IPS-11a (cell line): ENCODE data around the gene RHOXF2B.
"Not testable (repeated sequence)": the region's sequence is repeated elsewhere in the genome, so short reads cannot be mapped to it uniquely, and the experiment has no call there.

Experiments
- H3K4me3 ChIP-seq: one replicate; pipeline ENCODE4 v1.5.1; 2013; ENCODE audit warnings: low read depth, low read length, control low read depth

Gene RHOXF2B

DNA sequence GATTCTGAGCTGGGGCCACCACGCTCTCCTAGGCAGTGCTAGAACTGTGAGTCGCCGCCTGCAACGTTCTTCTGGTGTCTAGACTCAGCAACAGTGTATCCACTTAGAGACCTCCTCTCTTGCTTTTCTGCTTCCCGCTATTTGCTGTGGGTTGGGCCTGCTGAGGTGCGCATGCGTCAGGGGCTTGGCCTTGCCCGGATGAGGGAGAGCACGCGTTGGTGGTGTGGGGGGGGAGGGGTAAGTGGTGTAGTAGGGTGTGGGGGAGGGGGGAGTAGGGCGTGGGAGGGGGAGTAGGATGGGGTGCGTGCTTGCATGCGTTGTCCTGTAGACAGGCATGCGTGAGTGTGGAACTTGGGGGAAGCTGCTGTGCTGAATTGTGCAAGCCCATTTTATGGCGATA, at the start of gene RHOXF2B:
Gene RHOXF2B (minus strand): TSS at position 101 of the 400 bp plus-strand sequence. CDS start 138 bp downstream, outside the sequence.
- H3K4me3 ChIP-seq = not testable (repeated sequence)

DNA sequence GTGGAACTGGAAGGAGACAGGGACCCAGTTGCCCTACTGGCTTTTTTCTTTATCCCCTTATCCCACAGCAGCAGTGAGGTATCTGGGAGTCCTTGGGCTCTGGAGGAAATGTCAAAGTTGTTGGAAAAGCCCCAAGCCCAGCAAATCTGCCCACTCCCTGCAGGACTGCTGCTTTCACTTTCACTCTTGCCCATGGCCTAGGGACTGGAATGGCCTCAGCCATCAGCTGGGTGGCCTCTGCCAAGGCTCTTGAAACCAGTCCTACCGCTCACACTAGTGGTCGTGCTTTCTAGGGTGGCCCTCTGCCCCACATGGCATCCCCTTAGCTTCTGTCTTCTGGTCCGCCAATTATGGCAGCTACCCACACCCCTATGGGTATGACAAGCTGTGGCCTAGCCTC, 48.0 kb upstream of the RHOXF2B start:
- H3K4me3 ChIP-seq = no peak overlapping the region

GRCh38 chrX:120120223-120120622, 42.7 kb upstream of the RHOXF2B start:
- H3K4me3 ChIP-seq = no peak overlapping the region

- H3K4me3 ChIP-seq = no peak within 1 kb of the TSS
Observed at GRCh38 chrX:120115438-120115963, 38.0 kb upstream of the RHOXF2B start, which contains the start of gene RHOXF1. Gene RHOXF1, minus strand, starts transcription at chrX:120115913. Its CDS starts 51 bp downstream, at chrX:120115862.

GRCh38 chrX:120111611-120112010, 34.1 kb upstream of the RHOXF2B start:
- H3K4me3 ChIP-seq = no peak overlapping the region

DNA sequence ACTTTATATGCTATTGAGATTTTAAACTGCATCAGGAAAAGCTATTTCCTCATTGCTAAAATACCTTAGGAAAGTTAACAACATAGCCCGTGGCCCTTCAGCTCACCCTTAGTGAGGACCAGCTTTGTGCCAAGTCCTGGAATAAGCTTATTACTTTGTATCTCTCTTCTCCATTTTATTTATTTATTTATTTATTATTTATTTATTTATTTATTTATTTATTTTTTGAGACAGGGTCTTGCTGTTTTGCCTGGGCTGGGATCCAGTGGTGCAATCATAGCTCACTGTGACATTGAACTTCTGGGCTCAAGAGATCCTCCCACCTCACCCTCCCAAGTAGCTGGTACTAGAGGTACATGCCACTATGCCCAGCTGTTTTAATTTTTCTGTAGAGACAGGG, 31.9 kb upstream of the RHOXF2B start:
- H3K4me3 ChIP-seq = no peak overlapping the region

DNA sequence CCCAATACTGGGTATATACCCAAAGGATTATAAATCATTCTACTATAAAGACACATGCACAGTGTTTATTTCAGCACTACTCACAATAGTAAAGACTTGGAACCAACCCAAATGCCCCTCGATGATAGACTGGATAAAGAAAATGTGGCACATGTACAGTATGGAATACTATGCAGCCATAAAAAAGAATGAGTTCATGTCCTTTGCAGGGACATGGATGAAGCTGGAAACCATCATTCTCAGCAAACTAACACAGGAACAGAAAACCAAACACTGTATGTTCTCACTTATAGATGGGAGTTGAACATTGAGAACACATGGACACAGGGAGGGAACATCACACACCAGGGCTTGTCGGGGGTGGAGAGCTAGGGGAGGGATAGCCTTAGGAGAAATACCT, 27.2 kb upstream of the RHOXF2B start:
- not testable (repeated sequence) for H3K4me3 ChIP-seq

GRCh38 chrX:120101057-120101456, 23.6 kb upstream of the RHOXF2B start:
- H3K4me3 ChIP-seq = not testable (repeated sequence)

- no peak overlapping the region for H3K4me3 ChIP-seq
Observed at GRCh38 chrX:120090208-120090607, 12.7 kb upstream of the RHOXF2B start.

DNA sequence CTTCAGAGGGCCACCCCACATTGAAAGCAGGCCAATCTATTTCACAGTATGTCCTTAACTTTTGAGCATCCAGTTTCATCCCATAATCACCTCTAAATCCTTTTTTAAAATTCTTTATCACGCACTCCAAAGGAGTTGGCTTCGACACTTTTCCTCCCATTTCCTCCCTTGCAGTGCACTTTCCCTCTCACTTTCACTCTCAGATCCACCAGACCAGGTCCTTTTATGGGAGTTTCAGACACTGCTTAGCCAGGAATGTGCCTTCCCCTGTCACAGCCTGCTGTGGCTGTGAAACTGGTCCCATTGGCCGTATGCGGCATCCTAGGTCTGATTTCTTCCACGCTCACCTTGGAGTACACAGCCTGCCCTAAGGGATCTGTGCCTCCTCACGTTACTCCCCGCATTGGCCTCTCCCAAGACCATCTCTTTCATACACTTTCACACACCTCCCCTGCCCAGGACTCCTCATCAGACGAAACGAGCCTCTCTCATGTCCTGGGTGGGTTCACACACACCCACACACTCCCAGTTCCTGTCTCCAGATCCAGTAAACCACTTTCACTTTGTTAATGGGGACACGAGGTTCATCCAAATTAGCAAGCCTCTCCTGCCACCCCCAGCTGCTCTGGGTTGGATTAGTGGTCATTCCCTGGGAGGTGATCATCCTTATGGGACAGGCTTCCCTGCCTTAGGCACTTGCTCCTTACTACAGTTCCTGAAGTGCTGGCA, 10.0 kb upstream of the RHOXF2B start:
- H3K4me3 ChIP-seq = no peak overlapping the region

- not testable (repeated sequence) for H3K4me3 ChIP-seq
Observed at GRCh38 chrX:120085553-120086185, 8.2 kb upstream of the RHOXF2B start.

DNA sequence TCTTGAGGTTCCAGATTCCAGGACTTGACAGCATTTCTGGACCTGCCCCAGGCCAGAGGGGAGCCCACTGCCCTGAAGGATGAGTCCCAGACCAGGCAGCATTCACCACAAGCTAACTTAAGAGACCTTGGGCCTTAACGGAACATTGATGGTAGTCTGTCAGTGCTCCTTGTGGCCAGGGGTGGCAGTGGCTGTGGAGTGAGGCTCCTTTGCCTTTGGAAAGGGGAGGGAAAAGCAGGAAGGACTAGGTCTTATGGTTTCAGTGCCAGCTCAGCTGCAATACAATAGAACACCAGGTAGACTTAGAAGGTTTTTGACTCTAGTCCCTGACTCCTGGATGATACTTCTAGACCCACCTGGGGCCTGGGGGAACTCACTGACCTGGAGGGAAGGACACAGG, 11.3 kb downstream of the RHOXF2B start:
- H3K4me3 ChIP-seq = not testable (repeated sequence)

DNA sequence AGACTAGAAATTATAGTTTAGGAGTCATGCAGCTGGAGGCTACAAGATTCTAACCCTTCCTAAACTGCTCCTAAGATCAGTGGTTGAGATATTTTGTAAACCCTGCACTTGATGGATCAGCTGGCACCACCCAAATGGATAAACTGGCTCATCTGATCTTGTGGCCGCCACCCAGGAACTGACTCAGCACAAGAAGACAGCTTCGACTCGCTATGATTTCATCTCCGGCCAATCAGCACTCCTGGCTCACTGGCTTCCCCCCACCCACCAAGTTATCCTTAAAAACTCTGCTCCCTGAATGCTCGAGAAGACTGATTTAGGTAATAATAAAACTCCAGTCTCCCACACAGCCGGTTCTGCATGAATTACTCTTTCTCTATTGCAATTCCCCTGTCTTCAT, 34.8 kb downstream of the RHOXF2B start:
- H3K4me3 ChIP-seq = not testable (repeated sequence)

DNA sequence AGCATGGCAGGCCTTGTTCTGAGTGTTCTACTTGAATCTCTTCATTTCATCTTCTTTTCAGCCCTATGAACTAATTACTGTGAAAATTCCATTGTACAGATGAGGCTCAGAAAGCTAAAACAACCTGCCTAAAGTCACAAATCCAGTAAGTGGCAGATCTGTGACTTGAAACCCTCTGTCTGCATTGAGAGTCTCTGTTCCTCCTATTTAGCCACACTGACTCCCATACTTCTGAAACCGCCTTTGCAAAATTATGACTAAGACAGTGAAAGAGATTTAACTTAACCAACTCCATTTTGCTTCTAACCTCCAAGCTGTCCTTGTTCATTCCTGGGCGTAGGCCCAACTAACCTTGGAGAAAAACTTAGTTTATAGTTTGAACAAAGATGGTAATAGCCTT, 35.2 kb downstream of the RHOXF2B start:
- not testable (repeated sequence) for H3K4me3 ChIP-seq

DNA sequence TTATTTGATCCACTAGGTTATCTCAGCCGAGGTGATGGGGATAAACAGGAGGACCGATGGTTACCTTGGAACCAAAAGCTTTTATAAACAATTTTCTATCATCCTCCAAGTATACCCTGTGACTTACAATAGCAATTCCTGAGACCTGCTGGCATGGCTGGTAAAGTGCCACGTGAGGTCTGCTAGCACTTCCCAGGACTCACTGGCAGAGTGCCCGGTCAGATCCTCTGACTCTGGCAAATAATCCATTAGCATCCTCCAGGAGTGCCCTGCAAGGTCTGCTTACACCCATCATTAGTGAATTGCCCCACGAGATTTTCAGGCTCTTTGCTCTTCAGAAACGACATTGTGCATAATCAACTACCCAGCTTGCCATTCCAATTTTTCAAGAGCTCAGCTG, 37.3 kb downstream of the RHOXF2B start:
- not testable (repeated sequence) for H3K4me3 ChIP-seq

- not testable (repeated sequence) for H3K4me3 ChIP-seq
Observed at GRCh38 chrX:120039087-120039733, 38.3 kb downstream of the RHOXF2B start.

DNA sequence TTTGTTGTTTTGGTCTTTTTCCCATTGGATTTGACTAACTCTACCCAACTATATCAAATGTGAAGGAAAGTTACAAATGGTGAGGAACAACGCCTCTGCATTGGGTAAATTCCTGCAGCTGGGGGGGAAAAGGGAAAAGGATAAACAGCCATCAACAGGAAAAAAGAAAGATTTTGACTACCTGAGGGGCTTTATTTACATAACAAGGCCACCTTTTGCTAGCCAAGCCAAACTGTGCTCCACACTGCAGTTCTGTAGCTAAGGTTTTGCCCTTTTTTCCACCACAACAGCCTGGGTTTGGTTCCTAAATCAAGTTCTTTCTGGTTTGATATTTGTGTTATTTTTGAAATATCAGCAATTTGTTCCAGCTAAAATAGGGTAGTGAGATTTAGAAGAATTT, 40.8 kb downstream of the RHOXF2B start:
- H3K4me3 ChIP-seq = no peak overlapping the region

- H3K4me3 ChIP-seq = not testable (repeated sequence)
Observed at GRCh38 chrX:120035522-120036309, 41.8 kb downstream of the RHOXF2B start.

GRCh38 chrX:120029354-120029753, 48.1 kb downstream of the RHOXF2B start:
- no peak overlapping the region for H3K4me3 ChIP-seq

DNA sequence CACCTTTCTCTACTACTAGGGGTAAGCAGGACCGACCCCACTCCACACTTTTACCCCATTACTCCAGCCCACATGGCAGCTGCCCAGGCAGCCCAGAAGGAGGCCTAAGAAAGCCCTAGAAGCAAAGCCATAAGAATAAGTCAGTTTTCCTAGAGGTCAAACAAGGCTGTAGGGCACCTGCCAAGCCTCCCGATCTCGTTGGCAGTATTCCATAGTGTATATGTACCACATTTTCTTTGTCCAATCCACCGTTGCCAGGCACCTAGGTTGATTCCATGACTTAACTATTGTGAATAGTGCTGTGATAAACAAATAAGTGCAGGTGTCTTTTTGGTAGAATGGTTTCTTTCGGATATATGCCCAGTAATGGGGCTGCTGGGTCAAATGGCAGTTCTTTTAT, 54.2 kb downstream of the RHOXF2B start:
- no peak overlapping the region for H3K4me3 ChIP-seq

- no peak overlapping the region for H3K4me3 ChIP-seq
Observed at GRCh38 chrX:120022763-120023162, 54.7 kb downstream of the RHOXF2B start.
